Muscle layer of duodenum (tissue), 2 donors: Measurements from ENCODE around the gene WWTR1.
A peak's percentile ranks its signal among the peaks of the same experiment; 100 is the strongest.

Experiments
- H3K27ac ChIP-seq: one replicate; pipeline ENCODE4 v1.7.0; 2013; ENCODE audit warnings: mild to moderate bottlenecking, low read length
- H3K27me3 ChIP-seq: one replicate; pipeline ENCODE4 v1.7.0; 2013; ENCODE audit warnings: low read depth, mild to moderate bottlenecking, control low read depth, low read length
- H3K36me3 ChIP-seq, 2 donors: one replicate each; pipeline ENCODE4 v1.7.0; 2013; ENCODE audit warnings: low read length in 2 of 2, control low read depth in 1 of 2, mild to moderate bottlenecking in 1 of 2; ENCODE audit not compliant: insufficient read depth in 2 of 2, control insufficient read depth in 1 of 2
- H3K4me1 ChIP-seq, 2 donors: one replicate each; pipeline ENCODE4 v1.7.0; 2013; ENCODE audit warnings: low read length in 2 of 2, mild to moderate bottlenecking in 2 of 2, control low read depth in 1 of 2, moderate library complexity in 1 of 2; ENCODE audit not compliant: insufficient read depth in 2 of 2, control insufficient read depth in 1 of 2
- H3K4me3 ChIP-seq, 2 donors: one replicate each; pipeline ENCODE4 v1.7.0; 2013; ENCODE audit warnings: low read length in 2 of 2, low read depth in 1 of 2, mild to moderate bottlenecking in 1 of 2
- H3K9me3 ChIP-seq, 2 donors: one replicate each; pipeline ENCODE4 v1.7.0; 2013; ENCODE audit warnings: low read length in 2 of 2, control low read depth in 1 of 2, mild to moderate bottlenecking in 1 of 2; ENCODE audit not compliant: control insufficient read depth in 1 of 2
- donor health status: healthy.

WWTR1 gene

DNA sequence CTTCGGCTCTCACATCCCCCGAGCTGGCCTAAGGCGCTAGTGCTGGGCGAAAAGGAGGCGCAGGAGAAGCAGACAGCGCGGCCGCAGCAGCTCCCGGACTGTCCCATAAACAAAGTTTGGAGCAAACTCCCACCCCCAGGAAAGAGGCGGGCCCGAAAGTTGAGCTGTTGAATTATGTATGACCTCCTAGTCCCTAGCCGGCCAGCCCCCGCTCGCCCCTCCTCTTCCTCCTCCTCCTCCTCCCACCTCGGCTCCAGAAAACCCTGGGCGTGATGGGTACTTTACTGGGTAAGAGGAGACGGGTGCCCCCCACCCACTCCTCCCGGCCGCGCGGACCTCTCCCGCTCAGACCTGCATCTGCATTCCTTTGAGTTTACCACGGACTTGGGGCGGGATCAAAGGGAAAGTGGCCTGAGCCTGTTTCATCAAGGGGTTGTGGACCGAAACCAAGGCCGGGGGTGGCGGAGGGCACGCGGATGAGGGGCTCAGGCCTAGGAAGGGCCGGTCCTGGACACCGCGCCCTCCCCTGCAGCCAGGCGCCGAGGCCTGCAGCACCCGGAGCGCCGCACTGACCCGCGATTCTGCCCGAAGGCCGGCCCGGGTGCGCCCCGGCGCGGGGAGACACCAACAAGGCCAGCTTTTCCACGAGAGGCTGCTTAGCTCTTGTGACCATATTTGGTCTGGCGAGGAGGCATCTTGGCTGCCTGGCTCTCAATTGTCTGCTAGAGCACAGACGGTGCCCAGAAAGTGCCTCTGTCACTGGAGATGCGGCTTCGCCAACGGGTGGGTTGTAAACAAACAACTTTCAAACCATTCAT is at the start of gene WWTR1:
Gene WWTR1, minus strand, starts transcription at position 100 of the 818 bp plus-strand sequence. CDS start 719 bp downstream, outside the sequence.
- Histone ChIP-seq H3K27ac (peak within 1 kb of the TSS; percentile 96), H3K27me3 (peaks cover 8% of the 10 kb centered on the region), H3K4me3 (peak within 1 kb of the TSS; percentile 75 to 81), H3K4me1 (peaks cover 10 to 16% of the 10 kb centered on the region in 2 donors), H3K9me3 (no peaks in the 10 kb centered on the region), H3K36me3 (peaks cover 0 to 9% of the 10 kb centered on the region in 2 donors)

GRCh38 chr3:149706905-149707304 is 49.1 kb upstream of the WWTR1 start:
- H3K36me3 ChIP-seq = no peaks in the 10 kb centered on the region
- no peaks in the 10 kb centered on the region for H3K9me3 ChIP-seq
- H3K4me3 ChIP-seq = no peak overlapping the region
- no peak overlapping the region for H3K27ac ChIP-seq
- H3K4me1 ChIP-seq = no peaks in the 10 kb centered on the region
- H3K27me3 ChIP-seq = no peaks in the 10 kb centered on the region

- Histone ChIP-seq H3K36me3 (no peaks in the 10 kb centered on the region), H3K27ac (no peak overlapping the region), H3K4me3 (no peak overlapping the region), H3K4me1 (no peaks in the 10 kb centered on the region), H3K27me3 (no peaks in the 10 kb centered on the region), H3K9me3 (no peaks in the 10 kb centered on the region)
These were observed 47.6 kb upstream of the WWTR1 start for GRCh38 chr3:149705416-149705815.

GRCh38 chr3:149703466-149703865 is 45.6 kb upstream of the WWTR1 start:
- peaks cover 0 to 4% of the 10 kb centered on the region in 2 donors for H3K9me3 ChIP-seq
- no peak overlapping the region for H3K27ac ChIP-seq
- no peak overlapping the region for H3K4me3 ChIP-seq
- no peaks in the 10 kb centered on the region for H3K27me3 ChIP-seq
- no peaks in the 10 kb centered on the region for H3K36me3 ChIP-seq
- H3K4me1 ChIP-seq = no peaks in the 10 kb centered on the region

- H3K27me3 ChIP-seq = no peaks in the 10 kb centered on the region
- peaks cover 0 to 7% of the 10 kb centered on the region in 2 donors for H3K9me3 ChIP-seq
- H3K4me3 ChIP-seq = no peak overlapping the region
- no peaks in the 10 kb centered on the region for H3K4me1 ChIP-seq
- peak overlapping the region; percentile 16 for H3K27ac ChIP-seq
- H3K36me3 ChIP-seq = no peaks in the 10 kb centered on the region
These were observed 45.0 kb upstream of the WWTR1 start for GRCh38 chr3:149702691-149703441.

DNA sequence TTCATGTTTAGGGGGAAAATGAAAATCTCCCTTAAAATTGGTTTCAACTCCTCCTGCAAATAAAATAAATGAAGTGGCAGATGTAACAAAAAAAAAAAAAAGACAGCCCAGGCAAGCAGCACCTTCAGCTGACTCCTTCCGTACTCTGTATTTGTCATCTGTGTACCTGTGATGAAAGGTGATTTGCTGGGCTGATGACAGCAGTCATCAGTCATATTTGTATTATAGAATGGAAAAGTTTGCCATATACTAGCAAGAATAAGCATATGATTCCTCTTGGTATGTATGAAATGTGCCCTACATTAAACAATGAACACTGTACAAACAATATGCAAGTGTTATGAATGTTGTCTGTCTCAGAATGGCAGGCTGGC is 44.1 kb upstream of the WWTR1 start:
- no peaks in the 10 kb centered on the region for H3K36me3 ChIP-seq
- H3K4me1 ChIP-seq = no peaks in the 10 kb centered on the region
- H3K9me3 ChIP-seq = peaks cover 0 to 9% of the 10 kb centered on the region in 2 donors
- no peak overlapping the region for H3K4me3 ChIP-seq
- no peak overlapping the region for H3K27ac ChIP-seq
- H3K27me3 ChIP-seq = no peaks in the 10 kb centered on the region

- no peaks in the 10 kb centered on the region for H3K27me3 ChIP-seq
- H3K9me3 ChIP-seq = peaks cover 0 to 9% of the 10 kb centered on the region in 2 donors
- no peak overlapping the region for H3K4me3 ChIP-seq
- H3K36me3 ChIP-seq = no peaks in the 10 kb centered on the region
- no peaks in the 10 kb centered on the region for H3K4me1 ChIP-seq
- H3K27ac ChIP-seq = no peak overlapping the region
These were observed 43.6 kb upstream of the WWTR1 start for GRCh38 chr3:149701206-149701976.

- Histone ChIP-seq H3K36me3 (no peaks in the 10 kb centered on the region), H3K4me3 (no peak overlapping the region), H3K4me1 (no peaks in the 10 kb centered on the region), H3K27me3 (no peaks in the 10 kb centered on the region), H3K27ac (no peak overlapping the region), H3K9me3 (no peaks in the 10 kb centered on the region)
These were observed 30.4 kb upstream of the WWTR1 start for GRCh38 chr3:149688122-149688757.

DNA sequence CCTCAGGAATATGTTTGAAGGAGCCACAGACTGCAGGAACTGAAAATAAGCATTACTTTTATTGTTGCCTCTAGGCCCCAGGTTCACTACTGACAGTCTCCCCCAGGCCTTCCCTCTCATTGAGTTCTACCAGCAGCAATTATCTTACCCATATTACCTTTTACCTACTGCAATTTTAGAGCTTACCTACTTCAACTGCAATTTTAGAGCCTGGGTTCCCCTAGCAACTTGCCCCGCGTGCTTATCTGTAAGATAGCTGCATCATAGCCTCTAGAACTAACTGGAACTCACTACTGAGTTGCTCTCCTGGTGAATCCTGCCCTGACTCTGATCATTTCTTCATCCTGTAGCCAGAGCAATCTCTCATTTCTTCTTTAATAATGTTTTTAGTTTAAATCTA is 29.2 kb upstream of the WWTR1 start:
- Histone ChIP-seq H3K9me3 (no peaks in the 10 kb centered on the region), H3K27me3 (no peaks in the 10 kb centered on the region), H3K27ac (no peak overlapping the region), H3K36me3 (no peaks in the 10 kb centered on the region), H3K4me3 (no peak overlapping the region), H3K4me1 (no peaks in the 10 kb centered on the region)

DNA sequence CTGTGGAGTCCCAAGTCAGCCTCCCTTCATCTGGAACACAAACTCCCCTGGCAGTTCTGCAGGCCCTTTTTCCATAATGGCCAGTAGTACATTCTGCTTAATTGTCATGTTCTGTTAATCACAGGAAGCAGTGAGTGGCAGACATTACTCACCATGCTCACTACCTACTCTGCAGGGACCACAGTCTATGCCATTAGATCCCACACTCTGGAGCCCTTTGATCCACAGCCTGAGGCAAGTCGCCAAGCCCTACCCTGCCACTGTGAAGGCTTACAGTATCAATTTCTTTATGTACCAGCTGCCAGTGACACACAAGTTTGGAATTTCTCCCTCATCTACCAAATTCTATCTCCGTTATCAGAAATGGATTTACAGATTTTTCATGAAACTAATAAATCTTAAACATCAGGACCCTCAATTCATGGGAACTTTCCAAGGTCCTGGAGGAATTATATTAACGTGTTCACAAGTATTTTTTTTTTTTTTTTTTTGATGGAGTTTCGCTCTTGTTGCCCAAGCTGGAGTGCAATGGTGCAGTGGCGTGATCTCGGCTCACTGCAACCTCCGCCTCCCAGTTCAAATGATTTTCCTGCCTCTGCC is 20.6 kb upstream of the WWTR1 start:
- Histone ChIP-seq H3K27me3 (no peaks in the 10 kb centered on the region), H3K9me3 (no peaks in the 10 kb centered on the region), H3K4me3 (no peak overlapping the region), H3K4me1 (no peaks in the 10 kb centered on the region), H3K27ac (no peak overlapping the region), H3K36me3 (no peaks in the 10 kb centered on the region)
